NCI-H345 (cell line): ENCODE measurements around the gene COL10A1.
"Not testable (repeated sequence)": the region's sequence is repeated elsewhere in the genome, so short reads cannot be mapped to it uniquely, and the experiment has no call there.

Source experiments
- DNase-seq: peaks from one replicate; lab custom pipeline; 2025; lab: John Stamatoyannopoulos, UW

Gene COL10A1

DNA sequence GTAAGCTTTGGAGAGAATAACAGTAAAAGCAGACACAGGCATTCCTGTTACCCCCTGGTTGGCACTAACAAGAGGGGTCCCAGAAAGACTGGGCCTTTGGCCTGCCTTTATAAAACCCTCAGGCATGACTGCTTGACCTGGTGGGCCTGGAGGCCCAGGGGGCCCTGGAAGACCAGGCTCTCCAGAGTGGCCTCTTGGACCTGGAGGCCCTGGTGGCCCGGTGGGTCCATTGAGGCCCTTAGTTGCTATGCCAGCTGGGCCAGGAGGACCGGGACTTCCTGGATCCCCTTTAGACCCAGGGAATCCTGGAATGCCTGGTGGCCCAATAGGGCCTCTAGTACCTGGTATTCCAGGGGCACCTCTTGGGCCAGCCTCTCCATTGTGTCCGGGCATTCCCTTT lies 5.5 kb downstream of the COL10A1 start:
- DNase-seq = no peak

DNA sequence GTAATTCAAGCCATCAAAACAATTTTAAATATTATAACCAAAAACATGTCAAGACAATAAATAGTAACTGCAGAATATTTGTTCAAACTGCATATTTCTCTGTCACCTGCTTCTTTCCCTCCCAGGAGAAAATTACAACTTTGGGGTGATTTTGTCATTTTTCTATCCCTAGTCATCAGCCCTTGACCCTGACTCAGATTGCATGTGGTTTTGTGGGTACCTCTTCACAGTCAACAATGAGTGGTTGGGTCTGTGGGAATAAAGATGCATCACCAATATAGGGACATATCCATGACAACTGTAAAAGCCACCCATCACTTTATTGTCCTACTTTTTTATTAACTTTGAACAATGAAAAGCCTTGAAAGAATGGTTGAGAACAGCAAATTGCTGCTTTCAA lies 7.3 kb downstream of the COL10A1 start:
- no peak for DNase-seq

DNA sequence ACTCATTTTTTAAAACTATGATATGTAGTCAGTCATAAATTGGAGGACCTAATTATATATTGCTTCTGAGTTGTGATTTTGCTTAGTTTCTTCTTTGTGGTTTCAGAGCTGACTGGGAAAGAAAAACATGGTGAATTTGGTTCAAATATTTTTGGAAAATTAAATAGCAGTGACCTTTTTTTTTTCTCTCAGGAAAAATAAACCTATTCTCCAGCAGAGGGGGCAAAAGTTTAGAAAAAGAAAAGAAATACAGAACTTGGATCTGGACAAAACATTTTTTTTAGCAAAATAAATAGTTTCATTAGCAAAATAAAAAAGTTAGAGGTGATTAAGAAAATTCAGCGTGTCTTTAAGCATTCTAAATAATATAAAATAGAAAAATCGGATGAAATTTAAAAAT lies 10.2 kb downstream of the COL10A1 start:
- DNase-seq = no peak

DNA sequence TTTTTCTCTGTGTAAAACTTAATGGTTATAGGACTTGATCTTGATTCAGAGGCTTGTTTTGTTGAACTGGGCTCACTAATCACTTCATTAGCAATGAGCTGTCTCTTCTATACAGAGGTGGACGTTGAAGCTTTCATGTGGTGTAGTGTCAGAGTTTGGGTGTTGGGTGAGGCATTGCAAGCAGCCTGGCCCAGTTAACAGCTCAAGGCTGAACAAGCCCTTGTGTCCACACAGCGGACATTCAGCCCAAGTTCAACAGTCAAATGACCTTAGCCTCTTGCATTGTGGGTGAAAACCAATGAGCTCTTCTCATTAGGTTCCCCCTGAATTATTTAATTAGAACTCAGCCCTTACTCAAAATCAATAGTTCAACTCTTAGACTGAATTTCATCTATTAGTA lies 12.5 kb downstream of the COL10A1 start:
- DNase-seq = no peak

DNA sequence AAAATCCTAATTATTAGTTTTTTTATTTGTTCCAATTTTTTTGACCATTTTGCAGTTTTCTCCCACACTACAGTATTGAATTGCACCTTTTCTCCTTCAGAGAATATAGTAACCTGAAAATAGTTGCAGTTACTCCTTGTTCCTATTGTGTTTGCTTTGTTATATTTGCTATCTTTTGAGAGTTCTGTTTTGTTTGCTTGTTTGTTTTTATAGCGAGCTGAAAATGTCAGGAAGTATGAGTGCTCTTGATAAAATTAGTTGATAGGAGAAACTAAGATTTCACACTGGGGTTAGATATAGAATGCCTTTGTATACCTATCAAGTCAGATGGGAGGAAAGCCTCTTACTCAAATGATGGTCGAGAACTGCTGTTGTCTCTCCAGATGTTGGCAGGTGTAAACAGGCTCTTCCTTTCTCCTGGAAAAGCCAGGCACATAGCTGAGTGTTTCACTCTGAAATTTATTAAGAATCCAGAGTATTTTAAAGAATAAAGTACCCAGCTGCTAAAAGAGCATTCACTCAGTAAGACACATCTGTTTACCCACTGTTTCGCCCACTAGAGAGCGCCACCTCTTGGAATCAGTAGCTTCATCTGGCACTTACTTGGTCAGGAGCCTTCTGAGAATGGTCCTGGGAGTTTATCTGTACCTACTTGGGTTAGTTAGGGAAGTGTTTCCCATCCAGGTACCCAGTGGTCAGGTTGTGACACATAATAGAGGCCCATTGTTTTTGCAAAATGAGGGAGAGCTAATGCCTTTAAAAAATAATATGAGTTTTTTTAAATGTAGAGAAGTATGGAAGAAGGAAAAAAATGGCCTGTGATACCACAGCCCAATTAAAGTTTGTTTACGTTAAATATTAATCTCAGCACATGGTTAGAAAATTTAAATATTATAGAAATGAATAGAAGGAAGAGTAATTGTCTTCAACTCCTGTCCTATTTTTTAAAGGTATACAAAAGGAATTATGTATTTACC lies 14.1 kb downstream of the COL10A1 start:
- DNase-seq = peak; percentile 1

DNA sequence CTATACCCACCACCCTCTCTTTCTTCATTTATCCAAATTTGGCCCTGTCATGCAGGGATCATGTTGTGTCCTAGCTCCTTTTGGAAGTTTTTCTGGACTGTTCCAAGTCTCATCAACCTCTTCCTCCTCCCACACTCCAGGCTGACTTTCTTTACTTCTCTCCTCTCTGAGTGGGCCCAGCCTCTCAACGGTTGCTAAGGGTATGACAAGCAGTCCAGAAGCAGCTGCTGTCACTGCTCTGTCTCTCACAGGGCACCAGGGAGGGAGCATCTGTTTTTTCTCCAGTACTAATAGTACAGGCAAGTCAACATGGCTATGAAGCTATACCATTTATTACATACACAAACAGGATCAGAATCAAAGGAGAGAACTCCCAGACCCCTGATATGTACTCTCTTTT lies 17.1 kb downstream of the COL10A1 start:
- DNase-seq = no peak

DNA sequence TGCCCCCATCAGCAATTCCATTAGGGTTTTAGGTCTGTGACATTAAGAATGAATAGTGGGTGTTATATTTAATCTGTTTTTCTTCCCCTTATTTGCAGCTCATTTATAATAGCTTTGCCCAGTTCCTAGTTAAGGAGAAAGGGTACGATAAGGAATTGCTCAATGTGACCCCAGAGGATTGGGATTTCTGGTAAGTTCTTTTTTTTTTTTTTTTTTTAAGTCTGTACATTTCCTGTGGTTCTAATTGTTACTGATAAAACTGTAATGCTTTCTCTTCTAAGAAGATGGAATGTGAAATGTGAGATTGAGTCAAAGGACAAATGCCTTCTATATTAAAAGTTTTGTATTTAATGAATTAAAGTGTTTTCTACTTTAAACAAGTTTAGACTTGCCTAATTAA lies 19.8 kb downstream of the COL10A1 start:
- no peak for DNase-seq

DNA sequence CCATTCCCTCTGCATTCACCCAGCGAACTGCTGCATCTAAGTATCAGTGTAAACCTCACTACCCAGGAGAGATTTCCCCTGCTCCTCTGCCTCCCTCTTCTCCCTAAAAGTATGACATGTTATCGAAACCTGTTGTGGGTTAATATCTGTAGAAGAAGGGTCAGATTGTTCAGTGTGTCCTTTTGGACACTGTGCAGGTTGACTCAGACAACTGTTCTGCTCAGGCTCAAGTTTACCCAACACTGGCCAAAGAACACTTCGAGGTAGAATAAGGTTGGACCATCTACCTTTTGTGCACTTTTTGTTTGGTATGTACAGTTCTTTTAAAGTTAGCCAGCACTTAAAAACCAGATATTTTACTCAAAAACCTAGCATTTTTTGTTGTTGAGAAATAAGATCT lies 20.7 kb downstream of the COL10A1 start:
- DNase-seq = no peak

DNA sequence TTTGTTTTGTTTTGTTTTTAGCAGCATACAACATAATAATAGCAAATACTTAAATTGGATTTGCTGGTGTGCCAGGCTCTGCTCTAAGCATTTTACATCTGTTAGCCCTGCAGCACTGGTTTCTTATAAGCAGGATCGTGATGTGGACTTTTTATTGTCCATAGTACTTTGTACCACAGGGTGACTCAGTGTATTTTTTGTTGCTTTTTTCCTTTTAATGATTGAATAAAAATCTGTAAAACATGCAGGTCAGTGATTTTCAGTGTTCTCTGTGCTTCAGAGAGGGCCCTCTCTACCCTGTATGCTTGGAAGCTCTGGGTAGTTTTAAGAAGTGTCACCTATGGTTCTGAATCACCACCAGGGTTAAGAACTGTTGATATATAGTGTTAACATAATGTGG lies 21.3 kb downstream of the COL10A1 start:
- no peak for DNase-seq

DNA sequence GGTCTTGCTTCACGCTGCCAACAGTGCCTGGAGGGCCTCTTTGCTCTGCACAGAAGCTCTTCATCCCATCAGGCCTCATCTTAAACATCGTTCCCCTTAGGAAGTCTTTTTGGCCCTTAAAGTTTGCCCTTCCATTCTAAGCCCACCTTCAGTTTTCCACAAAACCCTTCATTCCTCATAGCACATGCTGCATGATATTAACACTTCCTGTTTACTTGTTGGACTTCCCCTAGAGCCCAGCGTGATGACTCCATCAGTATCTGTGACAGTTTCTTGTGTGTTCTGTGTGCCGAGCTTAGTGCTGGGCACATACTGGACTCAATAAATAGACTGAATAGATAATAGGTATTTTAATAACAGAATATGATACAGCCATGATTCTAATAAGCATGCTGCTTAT lies 23.1 kb downstream of the COL10A1 start:
- no peak for DNase-seq

DNA sequence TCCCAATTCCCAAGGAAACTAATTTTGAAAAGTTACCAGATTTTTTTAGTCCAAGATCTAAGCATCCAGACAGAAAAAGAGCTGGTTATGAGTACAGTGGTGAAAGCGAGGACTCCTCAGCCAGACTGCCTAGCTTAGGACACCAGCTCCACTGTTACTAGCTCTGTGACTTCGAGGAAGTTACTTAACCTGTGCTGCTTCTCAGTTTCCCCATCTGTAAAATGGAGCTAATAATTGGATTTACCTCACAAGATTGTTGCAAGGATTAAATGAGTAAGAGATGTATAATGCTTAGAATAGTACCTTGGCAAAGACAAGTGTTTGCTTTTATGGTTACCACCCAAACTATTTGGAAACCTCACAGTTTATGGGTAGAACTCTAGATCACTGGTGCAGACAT lies 24.1 kb downstream of the COL10A1 start:
- DNase-seq = no peak

DNA sequence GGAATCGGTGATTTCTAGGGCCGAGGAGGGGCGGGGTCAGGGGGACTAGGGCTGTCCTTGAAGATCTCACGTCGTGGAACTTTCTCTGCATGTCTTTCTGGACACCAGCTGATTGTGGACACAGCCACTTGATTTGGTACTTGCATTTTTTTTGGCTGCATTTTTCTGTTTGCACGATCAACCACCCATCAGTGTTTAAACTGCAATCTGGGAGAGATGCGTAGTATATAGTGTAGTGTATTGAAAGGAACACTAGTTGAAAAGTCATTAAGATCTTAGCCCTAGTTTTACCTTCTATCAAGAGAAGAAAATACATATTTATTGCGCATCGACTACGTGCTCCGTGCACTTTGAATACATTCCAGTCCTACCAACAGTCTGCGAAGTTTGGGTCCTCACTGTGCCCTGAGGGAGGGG lies 24.6 kb downstream of the COL10A1 start:
- DNase-seq = no peak

DNA sequence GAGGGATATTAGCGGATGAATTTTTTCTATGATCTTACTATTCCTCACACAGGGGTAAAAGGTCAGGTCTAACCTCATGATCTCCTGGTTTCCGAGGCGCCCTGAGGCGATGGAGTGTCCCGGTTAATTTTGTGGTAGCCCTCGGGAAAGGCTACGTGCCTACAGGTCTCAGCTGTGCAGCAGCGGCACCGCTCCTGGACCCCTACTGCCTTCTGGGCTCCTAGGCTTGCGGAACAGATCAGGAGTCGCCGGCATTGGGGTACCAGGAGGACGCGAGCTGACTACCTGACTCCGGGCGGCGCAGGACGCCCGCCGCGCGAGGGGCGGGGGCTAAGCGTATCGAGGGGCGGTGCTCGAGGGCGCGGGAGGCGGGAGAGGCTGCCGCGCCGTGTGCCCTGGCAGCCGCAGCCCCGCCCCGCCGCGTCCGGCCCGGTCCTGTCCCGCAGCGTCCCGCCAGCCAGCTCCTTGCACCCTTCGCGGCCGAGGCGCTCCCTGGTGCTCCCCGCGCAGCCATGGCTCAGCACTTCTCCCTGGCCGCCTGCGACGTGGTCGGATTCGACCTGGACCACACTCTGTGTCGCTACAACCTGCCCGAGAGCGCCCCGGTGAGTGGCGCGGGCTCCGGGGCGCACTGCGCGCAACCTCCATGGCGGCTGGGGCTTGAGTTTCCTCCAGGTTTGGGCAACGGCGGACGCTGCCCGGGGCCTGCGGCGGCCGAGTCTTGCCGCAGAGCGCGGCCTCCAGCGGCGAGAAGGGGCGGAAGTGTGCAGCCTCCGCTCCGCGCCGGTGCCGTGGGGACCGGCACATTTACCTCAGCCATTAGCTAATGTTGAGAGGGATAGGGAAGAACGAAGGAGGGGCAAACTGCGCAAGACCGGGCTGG lies 25.3 kb downstream of the COL10A1 start, which contains the start of gene NT5DC1:
Gene NT5DC1 (plus strand): TSS at position 435 of the 883 bp plus-strand sequence. CDS start 78 bp downstream, at position 513.
- peak; percentile 84 for DNase-seq

DNA sequence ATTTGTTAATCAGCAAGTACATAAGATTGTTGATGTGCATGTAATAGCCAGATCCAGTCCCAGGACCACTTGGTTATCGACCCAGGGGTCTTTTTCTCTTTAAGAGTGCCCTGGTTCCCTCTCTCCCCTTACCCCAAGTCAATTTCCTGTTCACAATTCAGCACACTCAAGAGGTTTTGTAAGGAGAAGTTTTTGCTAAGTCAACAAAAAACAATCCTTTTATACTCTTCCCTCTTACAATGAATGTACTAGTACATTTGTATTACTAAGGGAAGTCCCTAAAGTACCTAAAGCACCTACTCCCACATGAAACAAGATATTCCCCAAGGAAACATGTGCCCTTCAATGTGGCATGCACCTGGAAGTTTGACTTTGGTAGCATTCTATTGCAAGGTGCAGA lies 26.9 kb downstream of the COL10A1 start:
- no peak for DNase-seq

DNA sequence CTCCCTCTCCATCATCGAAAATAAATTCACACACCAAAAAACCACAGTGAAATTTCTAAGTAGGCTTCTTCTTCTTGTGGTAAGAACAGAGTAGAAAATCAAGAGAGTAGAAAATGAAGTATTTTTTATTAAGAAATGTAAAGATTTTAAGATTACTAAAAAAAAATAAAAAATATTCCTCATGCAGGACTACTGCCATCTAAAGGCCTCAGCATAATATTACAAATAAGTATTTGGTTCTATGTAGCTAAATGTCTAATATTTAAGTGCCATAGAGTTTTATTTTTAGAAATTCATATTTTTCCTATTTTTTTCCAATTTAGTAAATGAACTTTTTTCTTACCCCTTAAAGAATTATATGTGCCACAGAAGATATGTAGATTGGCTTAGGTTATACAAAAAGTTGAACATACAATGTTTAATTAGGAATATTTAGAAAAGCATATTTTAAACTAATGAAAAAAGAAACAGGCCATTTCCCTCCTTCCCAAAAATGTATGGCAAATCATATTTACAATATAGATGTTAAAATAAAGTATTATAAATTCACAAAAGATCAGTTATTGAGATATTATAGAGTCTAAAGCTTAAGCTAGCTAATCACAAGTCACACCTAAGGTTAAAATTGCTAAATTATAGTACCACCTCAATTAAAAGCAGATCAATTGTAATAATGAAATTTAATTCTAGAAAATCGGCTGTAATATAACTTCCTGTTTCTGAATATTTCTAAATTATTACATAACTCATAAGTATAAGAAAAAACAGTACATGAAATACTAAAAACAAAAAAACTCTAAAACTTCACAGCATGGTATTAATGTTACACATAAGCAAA lies 28.7 kb downstream of the COL10A1 start:
- DNase-seq = no peak

DNA sequence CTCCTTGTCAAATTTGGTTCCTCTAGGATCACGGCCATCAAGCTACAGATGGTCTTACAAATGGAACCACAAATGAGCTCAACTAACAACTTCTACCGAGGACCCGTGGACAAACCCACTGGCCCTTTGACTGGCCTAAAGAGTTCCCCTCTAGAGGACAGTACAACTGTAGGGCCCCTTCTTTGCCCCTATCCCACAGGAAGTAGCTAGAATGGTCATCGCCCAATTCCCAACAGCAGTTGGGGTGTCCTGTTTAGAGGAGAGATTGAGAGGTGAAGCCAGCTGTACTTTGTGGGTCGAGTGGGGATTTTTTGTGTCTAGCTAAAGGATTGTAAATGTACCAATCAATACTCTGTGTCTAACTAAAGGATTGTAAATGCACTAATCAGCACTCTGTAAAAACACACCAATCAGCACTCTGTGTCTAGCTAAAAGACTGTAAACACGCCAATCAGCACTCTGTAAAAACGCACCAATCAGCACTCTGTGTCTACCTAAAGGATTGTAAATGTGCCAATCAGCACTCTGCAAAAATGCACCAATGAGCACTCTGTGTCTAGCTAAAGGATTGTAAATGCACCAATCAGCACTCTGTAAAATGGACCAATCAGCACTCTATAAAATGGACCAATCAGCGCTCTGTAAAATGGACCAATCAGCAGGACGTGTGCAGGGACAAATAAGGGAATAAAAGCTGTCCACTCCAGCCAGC lies 29.7 kb downstream of the COL10A1 start:
- DNase-seq = not testable (repeated sequence)

DNA sequence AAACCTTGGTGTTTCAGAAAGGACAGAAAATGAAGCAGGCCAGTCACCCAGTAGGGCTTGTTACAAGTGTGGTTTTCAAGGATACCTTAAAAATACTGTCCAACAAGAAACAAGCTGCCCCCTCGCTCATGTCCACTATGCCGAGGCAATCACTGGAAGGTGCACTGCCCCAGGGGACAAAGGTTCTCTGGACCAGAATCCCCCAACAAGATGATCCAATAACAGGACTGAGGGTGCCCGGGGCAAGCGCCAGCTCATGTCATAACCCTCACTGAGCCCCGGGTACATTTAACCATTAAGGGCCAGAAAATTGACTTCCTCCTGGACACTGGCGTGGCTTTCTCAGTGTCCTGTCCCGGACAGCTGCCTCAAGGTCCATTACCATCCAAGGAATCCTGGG lies 31.9 kb downstream of the COL10A1 start:
- DNase-seq = no peak

DNA sequence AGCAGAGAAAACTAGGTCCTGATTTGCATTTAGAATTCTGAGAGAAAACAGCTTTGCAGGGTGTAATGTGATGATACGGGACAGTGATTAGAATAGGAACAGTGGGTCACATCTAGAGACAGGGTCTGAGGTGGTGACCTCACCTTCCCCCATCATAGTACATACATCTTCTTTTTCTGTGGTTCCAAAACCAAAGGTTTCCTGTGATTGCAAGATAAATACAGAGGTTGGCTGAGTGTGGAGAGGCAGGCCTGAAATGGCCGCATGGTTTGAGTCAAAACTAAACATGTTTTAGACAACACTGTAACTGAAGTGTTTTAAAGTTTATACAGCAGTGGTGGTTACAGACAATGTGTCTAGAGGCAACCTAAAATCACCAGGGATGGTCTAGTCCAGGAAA lies 35.7 kb downstream of the COL10A1 start:
- DNase-seq = no peak

DNA sequence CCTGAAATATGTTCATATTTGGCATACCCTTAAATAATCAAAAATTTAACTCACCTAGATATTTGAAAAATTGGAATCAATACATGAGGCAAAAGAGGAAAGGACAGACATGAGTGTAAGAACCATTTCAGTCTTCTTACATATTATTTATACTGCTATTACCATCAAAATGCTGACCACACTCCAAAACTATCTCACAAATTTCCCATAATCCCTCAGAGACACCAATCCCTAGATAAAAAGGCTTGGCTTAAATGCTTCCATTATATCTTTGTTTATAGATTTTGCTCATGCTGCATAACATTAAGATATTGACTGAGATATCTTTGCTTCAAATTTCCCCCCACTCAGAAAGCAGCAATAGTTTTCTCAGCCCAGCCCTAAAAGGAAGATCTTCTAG lies 37.0 kb downstream of the COL10A1 start:
- no peak for DNase-seq

DNA sequence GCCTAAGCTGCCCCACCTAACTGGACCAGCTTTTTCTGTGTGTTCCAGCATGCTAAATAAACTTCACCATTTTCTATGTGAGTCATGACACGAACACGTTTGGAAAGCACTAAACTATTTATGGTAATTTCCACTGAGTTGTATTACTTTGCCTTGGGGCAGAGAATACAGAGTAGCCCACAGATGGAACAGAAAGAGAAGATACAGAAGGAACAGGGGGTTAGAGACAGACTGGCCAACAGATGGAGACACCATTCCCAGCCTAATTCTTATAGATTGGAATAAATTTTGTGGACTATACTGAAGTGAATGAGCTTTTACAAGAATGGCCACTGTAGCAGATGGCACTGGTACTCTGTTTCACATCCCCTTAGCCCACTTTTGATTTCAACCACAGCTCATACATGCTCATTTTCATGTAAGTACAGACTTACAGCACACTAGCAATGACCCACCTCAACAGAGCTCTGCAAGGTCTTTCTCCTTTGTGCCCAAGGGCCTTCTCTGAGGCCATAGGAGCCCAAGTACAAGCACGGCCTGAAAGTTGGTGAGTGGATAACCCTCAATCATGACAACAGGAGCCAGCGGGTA lies 38.4 kb downstream of the COL10A1 start:
- DNase-seq = no peak

DNA sequence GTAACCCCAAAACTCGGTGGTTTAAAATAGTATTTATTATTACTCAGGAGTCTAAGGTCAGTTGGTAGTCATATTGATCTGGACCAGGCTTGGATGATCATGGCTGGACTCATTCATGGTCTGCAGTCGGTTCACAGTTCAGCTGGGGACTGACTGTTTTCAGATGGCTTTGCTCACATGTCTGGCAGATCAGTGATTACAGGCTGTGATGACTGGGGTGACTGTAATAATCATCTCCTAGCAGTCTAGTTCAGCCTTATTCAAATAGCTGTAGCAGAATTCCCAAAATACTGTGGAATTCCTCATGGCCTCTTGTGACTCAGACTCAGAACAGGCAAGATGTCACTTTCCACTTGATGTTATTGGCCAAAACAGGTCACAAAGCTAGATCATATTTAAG lies 41.6 kb downstream of the COL10A1 start:
- no peak for DNase-seq
